ENCODE data around the gene COA3.

The COA3 gene

GRCh38 chr17:42821176-42821575 lies 22.7 kb upstream of the COA3 start:
- Histone ChIP-seq H3K79me2 (ENCODE audit: insufficient read depth, low read length) (peaks cover 21% of the 10 kb centered on the region), H3K4me1 (ENCODE audit: insufficient read depth, low read length, poor library complexity, severe bottlenecking) (peaks cover 10% of the 10 kb centered on the region), H3K36me3 (ENCODE audit: insufficient read depth, low read length) (peaks cover 31% of the 10 kb centered on the region; the same call in 1 of the 2 replicates), H3K4me3 (ENCODE audit: low read length, poor library complexity, severe bottlenecking) (no peak overlapping the region), H3K27me3 (ENCODE audit: insufficient read depth, low read length, poor library complexity, severe bottlenecking) (no peaks in the 10 kb centered on the region), H3K9ac (ENCODE audit: low read depth, low read length, poor library complexity, severe bottlenecking) (no peak overlapping the region), H3K4me2 (ENCODE audit: low read depth, low read length, poor library complexity, severe bottlenecking) (no peak overlapping the region), H2AFZ (ENCODE audit: low read length) (no peak overlapping the region), H3K9me3 (ENCODE audit: insufficient read depth, low read depth, low read length) (no peaks in the 10 kb centered on the region), H3F3A (ENCODE audit: low read depth) (no peaks in the 10 kb centered on the region), H3K9me2 (replicated peaks; ENCODE audit: low read depth, low read length) (no peaks in the 10 kb centered on the region), H4K20me1 (ENCODE audit: insufficient read depth, low read length, poor library complexity, severe bottlenecking) (peaks cover 7% of the 10 kb centered on the region)
- no peak for TF ChIP-seq EZH2phosphoT487 (IDR thresholded peaks at IDR 0.05; ENCODE audit: borderline replicate concordance)
- no peak for TF ChIP-seq CTCF (conservative IDR thresholded peaks at IDR 0.05; ENCODE audit: low read length)

- H3K27me3 ChIP-seq (ENCODE audit: insufficient read depth, low read length, poor library complexity, severe bottlenecking), result no peaks in the 10 kb centered on the region
- H3K4me1 ChIP-seq (ENCODE audit: insufficient read depth, low read length, poor library complexity, severe bottlenecking), result peaks cover 10% of the 10 kb centered on the region
- peaks cover 42% of the 10 kb centered on the region; the same call in 1 of the 2 replicates for H3K36me3 ChIP-seq (ENCODE audit: insufficient read depth, low read length)
- H3K4me3 ChIP-seq (ENCODE audit: low read length, poor library complexity, severe bottlenecking), result no peak overlapping the region
- peaks cover 7% of the 10 kb centered on the region for H4K20me1 ChIP-seq (ENCODE audit: insufficient read depth, low read length, poor library complexity, severe bottlenecking)
- TF ChIP-seq EZH2phosphoT487 (IDR thresholded peaks at IDR 0.05; ENCODE audit: borderline replicate concordance) (no peak), CTCF (conservative IDR thresholded peaks at IDR 0.05; ENCODE audit: low read length) (peak; percentile 96)
- H3F3A ChIP-seq (ENCODE audit: low read depth), result no peaks in the 10 kb centered on the region
- H3K9ac ChIP-seq (ENCODE audit: low read depth, low read length, poor library complexity, severe bottlenecking), result no peak overlapping the region
- peaks cover 21% of the 10 kb centered on the region for H3K79me2 ChIP-seq (ENCODE audit: insufficient read depth, low read length)
- no peaks in the 10 kb centered on the region for H3K9me2 ChIP-seq (replicated peaks; ENCODE audit: low read depth, low read length)
- no peak overlapping the region for H3K4me2 ChIP-seq (ENCODE audit: low read depth, low read length, poor library complexity, severe bottlenecking)
- H2AFZ ChIP-seq (ENCODE audit: low read length), result no peak overlapping the region
- no peaks in the 10 kb centered on the region for H3K9me3 ChIP-seq (ENCODE audit: insufficient read depth, low read depth, low read length)
Observed at GRCh38 chr17:42819939-42820535, 21.5 kb upstream of the COA3 start.

GRCh38 chr17:42818379-42818778 lies 19.9 kb upstream of the COA3 start:
- H3K27me3 ChIP-seq (ENCODE audit: insufficient read depth, low read length, poor library complexity, severe bottlenecking), result no peaks in the 10 kb centered on the region
- H3K4me3 ChIP-seq (ENCODE audit: low read length, poor library complexity, severe bottlenecking), result no peak overlapping the region
- H3K4me1 ChIP-seq (ENCODE audit: insufficient read depth, low read length, poor library complexity, severe bottlenecking), result peaks cover 7% of the 10 kb centered on the region
- H3F3A ChIP-seq (ENCODE audit: low read depth), result no peaks in the 10 kb centered on the region
- H3K79me2 ChIP-seq (ENCODE audit: insufficient read depth, low read length), result peaks cover 14% of the 10 kb centered on the region
- H2AFZ ChIP-seq (ENCODE audit: low read length), result no peak overlapping the region
- no peak for TF ChIP-seq EZH2phosphoT487 (IDR thresholded peaks at IDR 0.05; ENCODE audit: borderline replicate concordance)
- no peak for TF ChIP-seq CTCF (conservative IDR thresholded peaks at IDR 0.05; ENCODE audit: low read length)
- H3K9me3 ChIP-seq (ENCODE audit: insufficient read depth, low read depth, low read length), result no peaks in the 10 kb centered on the region
- H3K9me2 ChIP-seq (replicated peaks; ENCODE audit: low read depth, low read length), result no peaks in the 10 kb centered on the region
- peaks cover 57% of the 10 kb centered on the region; the same call in 1 of the 2 replicates for H3K36me3 ChIP-seq (ENCODE audit: insufficient read depth, low read length)
- peaks cover 4% of the 10 kb centered on the region for H4K20me1 ChIP-seq (ENCODE audit: insufficient read depth, low read length, poor library complexity, severe bottlenecking)
- no peak overlapping the region for H3K9ac ChIP-seq (ENCODE audit: low read depth, low read length, poor library complexity, severe bottlenecking)
- H3K4me2 ChIP-seq (ENCODE audit: low read depth, low read length, poor library complexity, severe bottlenecking), result no peak overlapping the region

Measured in Loucy (cell line).